HEK293 (cell line): ENCODE measurements around the gene PTGR2.

Experiments
- ZNF174 ChIP-seq: fragments of 450-650 bp; formaldehyde crosslinking; IDR thresholded peaks from 2 replicates; pipeline ENCODE4 v1.5.0; 2017; ENCODE audit warnings: missing biosample characterization, mild to moderate bottlenecking, missing genetic modification characterization
- ZNF660 ChIP-seq: fragments of 450-650 bp; IDR thresholded peaks from 2 replicates; pipeline ENCODE4 v1.5.1; 2018; ENCODE audit warnings: missing biosample characterization, mild to moderate bottlenecking, missing genetic modification characterization
- TF ChIP-seq, protein P1 (sequence below): fragments of 450-650 bp; formaldehyde crosslinking; IDR thresholded peaks from 2 replicates; pipeline ENCODE4 v1.5.1; 2016; ENCODE audit warnings: missing biosample characterization, missing genetic modification characterization

GRCh38 chr14:73829071-73829470 lies 22.6 kb upstream of the PTGR2 start:
- TF ChIP-seq, protein P1, sequence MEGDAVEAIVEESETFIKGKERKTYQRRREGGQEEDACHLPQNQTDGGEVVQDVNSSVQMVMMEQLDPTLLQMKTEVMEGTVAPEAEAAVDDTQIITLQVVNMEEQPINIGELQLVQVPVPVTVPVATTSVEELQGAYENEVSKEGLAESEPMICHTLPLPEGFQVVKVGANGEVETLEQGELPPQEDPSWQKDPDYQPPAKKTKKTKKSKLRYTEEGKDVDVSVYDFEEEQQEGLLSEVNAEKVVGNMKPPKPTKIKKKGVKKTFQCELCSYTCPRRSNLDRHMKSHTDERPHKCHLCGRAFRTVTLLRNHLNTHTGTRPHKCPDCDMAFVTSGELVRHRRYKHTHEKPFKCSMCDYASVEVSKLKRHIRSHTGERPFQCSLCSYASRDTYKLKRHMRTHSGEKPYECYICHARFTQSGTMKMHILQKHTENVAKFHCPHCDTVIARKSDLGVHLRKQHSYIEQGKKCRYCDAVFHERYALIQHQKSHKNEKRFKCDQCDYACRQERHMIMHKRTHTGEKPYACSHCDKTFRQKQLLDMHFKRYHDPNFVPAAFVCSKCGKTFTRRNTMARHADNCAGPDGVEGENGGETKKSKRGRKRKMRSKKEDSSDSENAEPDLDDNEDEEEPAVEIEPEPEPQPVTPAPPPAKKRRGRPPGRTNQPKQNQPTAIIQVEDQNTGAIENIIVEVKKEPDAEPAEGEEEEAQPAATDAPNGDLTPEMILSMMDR (tag by site-specific recombination) = no peak
- TF ChIP-seq ZNF174 (tag by site-specific recombination) (no peak), ZNF660 (tag by site-specific recombination) (no peak)
